ENCODE data around the gene FKBP8.

Gene FKBP8

DNA sequence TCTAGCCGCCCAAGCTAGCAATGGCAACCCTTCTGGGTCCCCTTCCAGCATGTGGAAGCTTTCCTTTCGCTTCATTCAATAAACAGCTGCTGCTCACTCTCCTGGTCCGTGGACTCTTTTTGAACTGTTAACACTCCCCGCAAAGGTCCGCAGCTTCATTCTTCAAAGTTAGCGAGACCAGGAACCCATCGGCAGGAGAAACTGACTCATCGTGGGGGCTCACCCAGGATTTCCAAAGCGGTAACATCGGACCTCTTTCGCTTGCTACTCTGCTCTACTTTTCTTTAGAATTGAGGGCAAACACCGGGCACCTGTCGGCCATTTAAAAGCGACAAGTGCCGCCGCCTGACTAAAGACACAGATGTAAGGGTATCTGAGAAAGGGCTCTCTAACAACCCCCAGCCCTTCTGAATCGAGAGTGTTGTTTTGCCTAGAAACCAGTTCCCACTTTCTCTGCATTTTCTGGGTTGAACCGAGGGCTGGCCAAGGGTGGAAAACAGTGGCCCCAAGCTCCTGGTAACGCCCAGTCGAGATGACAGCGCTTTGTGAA is 34.1 kb upstream of the FKBP8 start:
- no peaks in the 10 kb centered on the region for H3K27me3 ChIP-seq (ENCODE audit: control insufficient read depth, insufficient read depth, low read length)
- no peaks in the 10 kb centered on the region for H3K9me3 ChIP-seq (ENCODE audit: control insufficient read depth, insufficient read depth, low read length)
- H3K9ac ChIP-seq (ENCODE audit: low read depth, low read length), result no peak overlapping the region
- peaks cover 8% of the 10 kb centered on the region for H3K4me1 ChIP-seq (ENCODE audit: control insufficient read depth, insufficient read depth, low read length)
- H3K4me3 ChIP-seq (ENCODE audit: low read depth, low read length), result no peak overlapping the region
- peaks cover 45% of the 10 kb centered on the region for H3K36me3 ChIP-seq (ENCODE audit: control insufficient read depth, insufficient read depth, low read length)

DNA sequence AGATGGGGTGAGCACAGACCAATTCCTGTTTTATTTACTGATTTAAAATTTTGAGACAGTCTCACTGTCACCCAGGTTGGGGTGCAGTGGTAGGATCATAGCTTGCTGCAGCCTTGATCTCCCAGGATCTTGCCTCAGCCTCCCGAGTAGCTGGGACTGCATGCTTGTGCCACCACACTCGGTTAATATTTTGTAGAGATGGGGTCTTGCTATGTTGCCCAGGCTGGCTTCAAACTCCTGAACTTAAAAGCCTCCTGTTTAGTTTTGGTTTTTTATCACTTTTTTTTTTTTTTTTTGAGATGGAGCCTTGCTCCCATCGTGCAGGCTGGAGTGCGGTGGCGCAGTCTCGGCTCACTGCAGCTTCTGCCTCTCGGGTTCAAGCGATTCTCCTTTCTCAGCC is 33.0 kb upstream of the FKBP8 start:
- Histone ChIP-seq H3K36me3 (ENCODE audit: control insufficient read depth, insufficient read depth, low read length) (peaks cover 45% of the 10 kb centered on the region), H3K4me1 (ENCODE audit: control insufficient read depth, insufficient read depth, low read length) (peaks cover 8% of the 10 kb centered on the region), H3K9me3 (ENCODE audit: control insufficient read depth, insufficient read depth, low read length) (no peaks in the 10 kb centered on the region), H3K4me3 (ENCODE audit: low read depth, low read length) (no peak overlapping the region), H3K27me3 (ENCODE audit: control insufficient read depth, insufficient read depth, low read length) (no peaks in the 10 kb centered on the region), H3K9ac (ENCODE audit: low read depth, low read length) (no peak overlapping the region)

DNA sequence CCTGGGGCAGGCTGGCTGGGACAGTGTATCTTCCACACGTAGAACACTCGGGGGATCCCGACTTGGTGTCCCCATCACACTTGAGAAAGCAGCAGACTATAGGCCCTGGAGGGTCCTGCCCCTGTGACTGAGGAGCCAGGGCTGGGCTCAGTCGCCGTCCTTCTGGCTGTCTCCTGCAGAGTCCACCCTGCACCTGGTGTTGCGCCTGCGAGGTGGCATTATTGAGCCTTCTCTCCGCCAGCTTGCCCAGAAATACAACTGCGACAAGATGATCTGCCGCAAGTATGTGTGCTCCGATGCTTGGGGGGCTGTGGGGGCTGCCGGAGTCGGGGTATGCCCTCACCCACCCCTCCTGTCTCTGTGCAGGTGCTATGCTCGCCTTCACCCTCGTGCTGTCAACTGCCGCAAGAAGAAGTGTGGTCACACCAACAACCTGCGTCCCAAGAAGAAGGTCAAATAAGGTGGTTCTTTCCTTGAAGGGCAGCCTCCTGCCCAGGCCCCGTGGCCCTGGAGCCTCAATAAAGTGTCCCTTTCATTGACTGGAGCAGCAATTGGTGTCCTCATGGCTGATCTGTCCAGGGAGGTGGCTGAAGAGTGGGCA is 31.4 kb upstream of the FKBP8 start:
- H3K27me3 ChIP-seq (ENCODE audit: control insufficient read depth, insufficient read depth, low read length), result no peaks in the 10 kb centered on the region
- no peak overlapping the region for H3K4me3 ChIP-seq (ENCODE audit: low read depth, low read length)
- H3K4me1 ChIP-seq (ENCODE audit: control insufficient read depth, insufficient read depth, low read length), result peaks cover 8% of the 10 kb centered on the region
- no peak overlapping the region for H3K9ac ChIP-seq (ENCODE audit: low read depth, low read length)
- H3K36me3 ChIP-seq (ENCODE audit: control insufficient read depth, insufficient read depth, low read length), result peaks cover 45% of the 10 kb centered on the region
- no peaks in the 10 kb centered on the region for H3K9me3 ChIP-seq (ENCODE audit: control insufficient read depth, insufficient read depth, low read length)

DNA sequence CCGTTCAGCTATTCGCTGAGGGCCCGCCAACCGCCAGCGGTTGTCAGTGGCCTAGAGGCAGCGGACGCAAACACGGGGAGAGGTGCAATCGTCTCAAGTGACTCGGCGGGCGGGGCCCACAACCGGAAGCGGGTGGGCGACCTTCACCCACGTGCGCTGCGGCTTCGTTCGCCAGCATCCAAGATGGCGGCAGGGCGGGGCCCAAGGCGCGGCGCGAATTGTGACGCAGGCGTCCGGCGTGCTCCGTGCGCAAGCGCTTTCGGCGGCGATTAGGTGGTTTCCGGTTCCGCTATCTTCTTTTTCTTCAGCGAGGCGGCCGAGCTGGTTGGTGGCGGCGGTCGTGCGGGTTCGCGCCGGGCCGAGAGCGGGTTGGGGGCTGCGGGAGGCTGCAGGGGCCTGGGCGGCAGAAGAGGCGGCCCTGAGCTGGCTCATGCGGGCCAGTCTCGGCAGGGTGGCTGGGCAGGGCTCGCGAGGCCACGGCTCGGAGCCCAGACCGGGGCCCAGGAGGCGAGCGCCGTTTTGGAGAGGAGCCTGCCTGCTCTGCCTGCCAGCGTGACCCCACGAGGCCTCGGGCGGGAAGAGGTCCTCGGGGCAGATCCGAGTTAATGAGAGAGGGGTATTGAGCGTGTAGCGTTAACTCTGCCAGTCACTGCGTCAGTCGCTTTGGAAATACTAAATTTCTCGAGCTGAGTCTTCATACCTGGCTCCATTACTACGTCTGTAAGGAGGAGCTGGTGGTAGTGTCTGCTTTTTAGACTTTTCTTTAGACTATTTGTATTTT is 28.4 kb upstream of the FKBP8 start, which contains the start of gene UBA52:
TSS of gene UBA52 (plus strand) at position 294 of the 781 bp plus-strand sequence. CDS start 1,444 bp downstream, outside the sequence.
- H3K36me3 ChIP-seq (ENCODE audit: control insufficient read depth, insufficient read depth, low read length), result peaks cover 61% of the 10 kb centered on the region
- H3K4me3 ChIP-seq (ENCODE audit: low read depth, low read length), result peak within 1 kb of the TSS; percentile 95
- H3K9ac ChIP-seq (ENCODE audit: low read depth, low read length), result peak within 1 kb of the TSS; percentile 88
- H3K27me3 ChIP-seq (ENCODE audit: control insufficient read depth, insufficient read depth, low read length), result no peaks in the 10 kb centered on the region
- H3K9me3 ChIP-seq (ENCODE audit: control insufficient read depth, insufficient read depth, low read length), result no peaks in the 10 kb centered on the region
- H3K4me1 ChIP-seq (ENCODE audit: control insufficient read depth, insufficient read depth, low read length), result peaks cover 8% of the 10 kb centered on the region

GRCh38 chr19:18568367-18568766 is 25.0 kb upstream of the FKBP8 start:
- peaks cover 8% of the 10 kb centered on the region for H3K4me1 ChIP-seq (ENCODE audit: control insufficient read depth, insufficient read depth, low read length)
- no peaks in the 10 kb centered on the region for H3K27me3 ChIP-seq (ENCODE audit: control insufficient read depth, insufficient read depth, low read length)
- H3K4me3 ChIP-seq (ENCODE audit: low read depth, low read length), result no peak overlapping the region
- H3K9me3 ChIP-seq (ENCODE audit: control insufficient read depth, insufficient read depth, low read length), result no peaks in the 10 kb centered on the region
- H3K36me3 ChIP-seq (ENCODE audit: control insufficient read depth, insufficient read depth, low read length), result peaks cover 49% of the 10 kb centered on the region
- H3K9ac ChIP-seq (ENCODE audit: low read depth, low read length), result no peak overlapping the region

DNA sequence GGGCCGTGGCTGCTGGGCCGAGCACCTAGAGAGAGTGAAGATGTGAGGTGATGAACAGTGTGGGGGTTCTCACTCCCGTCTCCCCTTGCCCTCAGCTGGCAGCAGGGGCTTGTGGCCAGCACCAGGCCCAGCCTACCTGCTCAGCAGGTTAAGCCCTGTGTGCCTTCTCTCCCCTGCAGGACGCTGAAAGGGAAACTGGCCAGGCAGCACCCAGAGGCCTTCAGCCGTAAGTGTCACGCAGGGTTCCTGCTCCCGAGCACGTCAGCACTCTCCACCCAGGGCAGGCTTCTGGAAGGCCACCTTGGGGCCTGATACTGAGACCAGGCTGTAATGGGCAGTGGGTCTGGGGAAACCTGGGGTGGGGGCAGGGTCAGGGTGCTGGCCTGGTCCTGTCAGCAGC is 23.6 kb upstream of the FKBP8 start:
- Histone ChIP-seq H3K27me3 (ENCODE audit: control insufficient read depth, insufficient read depth, low read length) (no peaks in the 10 kb centered on the region), H3K36me3 (ENCODE audit: control insufficient read depth, insufficient read depth, low read length) (peaks cover 51% of the 10 kb centered on the region), H3K4me3 (ENCODE audit: low read depth, low read length) (no peak overlapping the region), H3K9me3 (ENCODE audit: control insufficient read depth, insufficient read depth, low read length) (no peaks in the 10 kb centered on the region), H3K4me1 (ENCODE audit: control insufficient read depth, insufficient read depth, low read length) (no peaks in the 10 kb centered on the region), H3K9ac (ENCODE audit: low read depth, low read length) (no peak overlapping the region)

DNA sequence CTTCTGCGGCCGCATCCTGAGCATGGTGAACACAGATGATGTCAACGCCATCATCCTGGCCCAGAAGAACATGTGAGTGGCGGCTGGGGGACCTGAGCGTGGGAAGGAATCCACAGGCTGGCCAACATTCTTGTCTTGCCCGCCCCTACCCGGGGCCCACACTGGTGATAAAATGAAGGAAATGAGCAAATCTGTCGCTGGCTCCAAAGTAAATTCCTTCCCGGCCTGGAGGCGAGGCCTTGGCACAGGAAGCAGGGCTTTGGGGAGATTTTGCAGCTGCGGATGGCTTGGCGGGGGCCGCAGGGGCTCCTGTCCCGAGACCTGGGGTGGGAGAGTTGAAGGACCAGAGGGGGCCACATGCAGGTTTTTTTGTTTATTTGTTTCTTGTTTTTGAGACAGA is 18.7 kb upstream of the FKBP8 start:
- Histone ChIP-seq H3K9ac (ENCODE audit: low read depth, low read length) (no peak overlapping the region), H3K4me3 (ENCODE audit: low read depth, low read length) (no peak overlapping the region), H3K36me3 (ENCODE audit: control insufficient read depth, insufficient read depth, low read length) (peaks cover 33% of the 10 kb centered on the region), H3K27me3 (ENCODE audit: control insufficient read depth, insufficient read depth, low read length) (no peaks in the 10 kb centered on the region), H3K9me3 (ENCODE audit: control insufficient read depth, insufficient read depth, low read length) (no peaks in the 10 kb centered on the region), H3K4me1 (ENCODE audit: control insufficient read depth, insufficient read depth, low read length) (peaks cover 3% of the 10 kb centered on the region)

- no peaks in the 10 kb centered on the region for H3K9me3 ChIP-seq (ENCODE audit: control insufficient read depth, insufficient read depth, low read length)
- peaks cover 17% of the 10 kb centered on the region for H3K36me3 ChIP-seq (ENCODE audit: control insufficient read depth, insufficient read depth, low read length)
- peak overlapping the region; percentile 60 for H3K9ac ChIP-seq (ENCODE audit: low read depth, low read length)
- H3K27me3 ChIP-seq (ENCODE audit: control insufficient read depth, insufficient read depth, low read length), result no peaks in the 10 kb centered on the region
- no peak overlapping the region for H3K4me3 ChIP-seq (ENCODE audit: low read depth, low read length)
- peaks cover 3% of the 10 kb centered on the region for H3K4me1 ChIP-seq (ENCODE audit: control insufficient read depth, insufficient read depth, low read length)
Measured at GRCh38 chr19:18559685-18560084, 16.3 kb upstream of the FKBP8 start.

- Histone ChIP-seq H3K4me1 (ENCODE audit: control insufficient read depth, insufficient read depth, low read length) (peaks cover 3% of the 10 kb centered on the region), H3K9me3 (ENCODE audit: control insufficient read depth, insufficient read depth, low read length) (no peaks in the 10 kb centered on the region), H3K9ac (ENCODE audit: low read depth, low read length) (no peak overlapping the region), H3K4me3 (ENCODE audit: low read depth, low read length) (peak overlapping the region; percentile 60), H3K27me3 (ENCODE audit: control insufficient read depth, insufficient read depth, low read length) (no peaks in the 10 kb centered on the region), H3K36me3 (ENCODE audit: control insufficient read depth, insufficient read depth, low read length) (peaks cover 15% of the 10 kb centered on the region)
Measured at GRCh38 chr19:18558604-18559003, 15.2 kb upstream of the FKBP8 start.

- Histone ChIP-seq H3K4me3 (ENCODE audit: low read depth, low read length) (peak overlapping the region; percentile 60), H3K4me1 (ENCODE audit: control insufficient read depth, insufficient read depth, low read length) (peaks cover 3% of the 10 kb centered on the region), H3K36me3 (ENCODE audit: control insufficient read depth, insufficient read depth, low read length) (peaks cover 11% of the 10 kb centered on the region), H3K9ac (ENCODE audit: low read depth, low read length) (peak overlapping the region; percentile 1), H3K27me3 (ENCODE audit: control insufficient read depth, insufficient read depth, low read length) (no peaks in the 10 kb centered on the region), H3K9me3 (ENCODE audit: control insufficient read depth, insufficient read depth, low read length) (no peaks in the 10 kb centered on the region)
Measured at GRCh38 chr19:18558202-18558555, 14.8 kb upstream of the FKBP8 start.

DNA sequence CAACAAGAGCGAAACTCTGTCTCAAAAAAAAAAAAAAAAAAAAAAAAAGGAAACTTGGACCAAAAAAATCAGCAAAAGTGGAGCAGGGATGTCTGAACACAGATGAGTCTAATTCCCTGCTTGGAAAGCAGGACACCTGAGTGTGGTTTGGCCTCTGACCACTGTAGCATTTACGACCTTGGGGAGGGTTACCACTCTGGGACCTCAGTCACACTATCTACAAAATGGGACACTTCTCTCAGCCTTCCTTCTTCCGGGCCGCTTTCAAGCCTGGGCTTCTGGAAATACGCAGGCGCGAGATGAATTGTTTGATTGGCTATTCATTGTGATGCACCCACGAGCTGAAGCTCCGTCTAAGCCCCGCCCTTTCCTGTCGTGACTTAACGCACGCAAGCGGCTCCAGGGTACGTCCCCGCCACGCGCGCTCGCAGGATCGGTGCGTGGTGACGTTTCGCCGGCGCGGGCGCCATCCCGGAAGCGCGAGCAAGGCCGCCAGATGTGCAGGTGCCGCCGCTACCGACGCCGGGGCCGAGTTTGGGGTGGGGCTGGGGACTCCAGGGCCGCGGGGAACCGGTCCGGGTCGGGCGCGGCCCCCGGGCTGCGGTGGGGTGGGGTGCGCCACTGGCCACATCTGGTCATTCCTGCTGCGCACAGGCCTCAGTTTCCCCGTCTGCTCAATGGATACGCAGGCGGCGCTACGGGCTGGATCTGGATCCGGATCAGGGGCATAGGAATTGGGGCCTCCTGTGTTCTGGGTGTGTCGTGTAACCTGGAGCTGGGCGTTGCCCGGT is 14.2 kb upstream of the FKBP8 start, which contains the start of gene KXD1:
TSS of gene KXD1 (plus strand) at position 460 of the 791 bp plus-strand sequence. CDS start 4,187 bp downstream, outside the sequence.
- no peaks in the 10 kb centered on the region for H3K9me3 ChIP-seq (ENCODE audit: control insufficient read depth, insufficient read depth, low read length)
- peak within 1 kb of the TSS; percentile 1 for H3K9ac ChIP-seq (ENCODE audit: low read depth, low read length)
- peaks cover 3% of the 10 kb centered on the region for H3K4me1 ChIP-seq (ENCODE audit: control insufficient read depth, insufficient read depth, low read length)
- peak within 1 kb of the TSS; percentile 60 for H3K4me3 ChIP-seq (ENCODE audit: low read depth, low read length)
- peaks cover 6% of the 10 kb centered on the region for H3K36me3 ChIP-seq (ENCODE audit: control insufficient read depth, insufficient read depth, low read length)
- no peaks in the 10 kb centered on the region for H3K27me3 ChIP-seq (ENCODE audit: control insufficient read depth, insufficient read depth, low read length)
